22Rv1 (cell line): ENCODE results near the gene ZFHX3.

Experiments used
- CTCF ChIP-seq: fragments of 450-650 bp; IDR thresholded peaks from 2 replicates; pipeline ENCODE4 v1.5.1; 2017; ENCODE audit warnings: mild to moderate bottlenecking
- ZFX ChIP-seq: fragments of 450-650 bp; IDR thresholded peaks from 2 replicates; pipeline ENCODE4 v1.6.1; 2017; ENCODE audit warnings: antibody characterized with exemption, borderline replicate concordance

- TF ChIP-seq CTCF (no peak), ZFX (no peak)
Observed at GRCh38 chr16:73037331-73037745, 10.6 kb downstream of the ZFHX3 start.
